H1 (cell line): ENCODE data around the gene SCAMP3. TPM values are rescaled to one million over a fixed set of nuclear protein-coding genes. Genes with fewer than 3 reads are reported as not detected.

Experiments
- GTF2F1 ChIP-seq: IDR thresholded peaks from 2 replicates; pipeline ENCODE4 v1.6.1; 2012; ENCODE audit warnings: low read depth, low read length, improper control_type of control experiment, borderline replicate concordance
- RNF2 ChIP-seq: fragments of 200-900, 300-1000 bp; sonication (generic); IDR thresholded peaks from 2 replicates; pipeline ENCODE4 v1.7.1; 2016; ENCODE audit warnings: borderline replicate concordance, low read depth, mild to moderate bottlenecking, antibody characterized with exemption, low read length; ENCODE audit not compliant: poor library complexity, severe bottlenecking; ENCODE audit errors: missing control alignments
- SAP30 ChIP-seq: fragments of 300-600 bp; sonication (generic); IDR thresholded peaks from 2 replicates; pipeline ENCODE4 v1.7.1; 2012; ENCODE audit warnings: low read length, moderate library complexity, mild to moderate bottlenecking, inconsistent platforms; ENCODE audit not compliant: insufficient read depth, insufficient replicate concordance
- polyA plus RNA-seq, 7 experiments: library from polyadenylated mRNA; depleted of rRNA in 3 of 7; stranded (reverse) in 5 of 7; unstranded in 2 of 7; fragments of >200 nt in 5 of 7; fragments of 200-250 nt in 2 of 7; gene quantifications; 1 replicate in 5 of 7; 2 replicates in 1 of 7; 4 replicates in 1 of 7; pipeline versions ENCODE4 v1.2.1 to v1.2.3, GENCODE V29; 2011 to 2013; ENCODE audit warnings: missing spikeins in 2 of 7, mixed read lengths in 2 of 7
- total RNA-seq: library from RNA; stranded (reverse); fragmentation: NEBNext Ultra II Directional; extraction: Animal tissue kit (Norgen Biotek cat#: 25700); gene quantifications from 2 replicates; pipeline ENCODE4 v1.2.1, GENCODE V29; 2021
- TF ChIP-seq, protein P1 (sequence below): IDR thresholded peaks from 2 replicates; pipeline ENCODE4 v1.6.1; 2012; ENCODE audit warnings: inconsistent platforms

Gene SCAMP3
- total and polyA plus RNA-seq, 2 of the 8 experiments (the other 6 are each of a cell fraction or from before 2014, with no cell fraction given) = 48.9 to 143 TPM

DNA sequence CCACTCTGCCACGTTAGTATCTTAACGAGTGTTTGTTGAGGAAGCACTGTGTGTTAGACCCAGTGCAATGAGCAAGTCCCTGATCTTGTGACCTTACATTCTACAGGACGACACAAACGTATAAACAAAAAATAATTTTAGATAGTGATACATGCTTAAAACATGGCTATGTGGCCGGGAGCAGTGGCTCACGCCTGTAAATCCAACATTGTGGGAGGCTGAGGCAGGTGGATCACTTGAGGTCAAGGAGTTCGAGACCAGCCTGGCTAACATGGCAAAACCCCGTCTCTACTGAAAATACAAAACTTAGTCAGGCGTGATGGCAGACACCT, 34.1 kb downstream of the SCAMP3 start (continued):
- TF ChIP-seq SAP30 = no peak
- TF ChIP-seq, protein P1, sequence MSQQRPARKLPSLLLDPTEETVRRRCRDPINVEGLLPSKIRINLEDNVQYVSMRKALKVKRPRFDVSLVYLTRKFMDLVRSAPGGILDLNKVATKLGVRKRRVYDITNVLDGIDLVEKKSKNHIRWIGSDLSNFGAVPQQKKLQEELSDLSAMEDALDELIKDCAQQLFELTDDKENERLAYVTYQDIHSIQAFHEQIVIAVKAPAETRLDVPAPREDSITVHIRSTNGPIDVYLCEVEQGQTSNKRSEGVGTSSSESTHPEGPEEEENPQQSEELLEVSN = no peak
- no peak for TF ChIP-seq GTF2F1
- no peak for TF ChIP-seq RNF2
